ENCODE data around the gene MIER1.

MIER1 gene

DNA sequence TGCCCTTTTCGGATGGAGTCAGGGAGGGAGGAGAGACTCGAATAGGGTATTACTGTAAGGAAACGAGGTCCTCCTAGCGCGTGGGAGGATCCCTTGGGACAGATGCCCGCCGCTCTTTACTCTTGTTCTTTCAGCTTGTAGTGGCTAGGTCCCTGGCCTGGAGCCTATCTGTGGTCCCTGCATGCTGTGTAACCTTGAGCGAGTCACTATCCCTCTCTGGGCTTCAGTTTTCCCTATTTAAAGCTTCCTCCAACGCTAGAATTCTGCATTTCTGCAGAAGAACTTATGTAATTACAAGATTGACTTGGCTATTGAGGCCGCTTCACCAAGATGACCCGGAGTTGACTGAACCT lies 744 bp downstream of the MIER1 start:
- H3K4me1 ChIP-seq (ENCODE audit: control insufficient read depth, insufficient read depth, low read length): peaks cover 6% of the 10 kb centered on the region; the same call in 1 of the 2 replicates
- H3K27me3 ChIP-seq (ENCODE audit: control insufficient read depth, insufficient read depth, low read length): no peaks in the 10 kb centered on the region
- no peaks in the 10 kb centered on the region for H3K9me3 ChIP-seq (ENCODE audit: control insufficient read depth, insufficient read depth, low read length)
- peak overlapping the region; percentile 95 for H3K27ac ChIP-seq (ENCODE audit: low read depth, low read length)
- peak overlapping the region; percentile 91 for H3K4me3 ChIP-seq (ENCODE audit: low read depth, low read length)
- H3K9ac ChIP-seq (ENCODE audit: low read depth, low read length): peak overlapping the region; percentile 77
- H3K36me3 ChIP-seq (ENCODE audit: control insufficient read depth, insufficient read depth, low read length): 0 out of 2 replicates have a peak, but pooled peaks cover 4% of the 10 kb centered on the region

DNA sequence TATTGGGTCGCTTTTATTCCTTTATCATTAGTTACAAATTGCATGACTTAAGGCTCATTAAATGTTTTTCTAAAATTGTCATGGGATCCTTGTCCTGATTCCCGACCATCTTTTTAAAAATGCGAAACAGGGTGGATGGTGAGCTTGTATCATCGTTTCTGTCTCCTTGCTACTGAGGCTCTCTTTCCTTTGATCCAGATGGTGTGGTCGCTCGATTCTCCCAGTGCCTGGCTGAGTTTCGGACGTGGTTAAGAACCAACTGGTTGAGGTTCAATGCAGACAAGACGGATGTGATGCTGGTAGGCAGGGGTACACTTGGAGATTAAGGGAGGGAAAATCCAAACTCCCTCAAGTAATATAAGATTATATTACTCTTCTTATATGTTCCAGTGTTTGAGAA lies 1.2 kb downstream of the MIER1 start:
- H3K4me3 ChIP-seq (ENCODE audit: low read depth, low read length): peak overlapping the region; percentile 91
- no peaks in the 10 kb centered on the region for H3K9me3 ChIP-seq (ENCODE audit: control insufficient read depth, insufficient read depth, low read length)
- 0 out of 2 replicates have a peak, but pooled peaks cover 4% of the 10 kb centered on the region for H3K36me3 ChIP-seq (ENCODE audit: control insufficient read depth, insufficient read depth, low read length)
- peak overlapping the region; percentile 95 for H3K27ac ChIP-seq (ENCODE audit: low read depth, low read length)
- peak overlapping the region; percentile 77 for H3K9ac ChIP-seq (ENCODE audit: low read depth, low read length)
- peaks cover 6% of the 10 kb centered on the region; the same call in 1 of the 2 replicates for H3K4me1 ChIP-seq (ENCODE audit: control insufficient read depth, insufficient read depth, low read length)
- H3K27me3 ChIP-seq (ENCODE audit: control insufficient read depth, insufficient read depth, low read length): no peaks in the 10 kb centered on the region

DNA sequence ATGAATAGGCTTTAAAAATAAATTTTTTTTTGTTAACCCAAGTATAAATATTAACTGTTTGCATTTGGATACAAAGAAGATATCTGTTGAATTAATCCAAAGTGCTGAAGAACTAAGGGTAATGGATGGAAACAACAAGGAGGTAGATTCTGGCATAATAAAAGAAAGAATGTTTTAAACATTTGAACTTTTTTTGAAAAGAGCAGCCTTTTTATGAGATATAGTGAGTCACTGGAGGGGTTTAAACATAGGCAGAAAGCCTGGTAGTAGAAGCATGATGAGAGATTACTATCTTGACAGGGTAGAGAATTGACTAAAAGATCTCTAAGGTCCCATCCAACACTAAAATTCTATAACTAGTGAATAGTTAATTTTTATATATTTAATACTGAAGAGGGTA lies 2.7 kb downstream of the MIER1 start:
- H3K36me3 ChIP-seq (ENCODE audit: control insufficient read depth, insufficient read depth, low read length): 0 out of 2 replicates have a peak, but pooled peaks cover 4% of the 10 kb centered on the region
- H3K9me3 ChIP-seq (ENCODE audit: control insufficient read depth, insufficient read depth, low read length): no peaks in the 10 kb centered on the region
- no peak overlapping the region for H3K27ac ChIP-seq (ENCODE audit: low read depth, low read length)
- H3K4me3 ChIP-seq (ENCODE audit: low read depth, low read length): no peak overlapping the region
- no peaks in the 10 kb centered on the region for H3K27me3 ChIP-seq (ENCODE audit: control insufficient read depth, insufficient read depth, low read length)
- no peak overlapping the region for H3K9ac ChIP-seq (ENCODE audit: low read depth, low read length)
- H3K4me1 ChIP-seq (ENCODE audit: control insufficient read depth, insufficient read depth, low read length): peaks cover 12% of the 10 kb centered on the region; the same call in 1 of the 2 replicates

DNA sequence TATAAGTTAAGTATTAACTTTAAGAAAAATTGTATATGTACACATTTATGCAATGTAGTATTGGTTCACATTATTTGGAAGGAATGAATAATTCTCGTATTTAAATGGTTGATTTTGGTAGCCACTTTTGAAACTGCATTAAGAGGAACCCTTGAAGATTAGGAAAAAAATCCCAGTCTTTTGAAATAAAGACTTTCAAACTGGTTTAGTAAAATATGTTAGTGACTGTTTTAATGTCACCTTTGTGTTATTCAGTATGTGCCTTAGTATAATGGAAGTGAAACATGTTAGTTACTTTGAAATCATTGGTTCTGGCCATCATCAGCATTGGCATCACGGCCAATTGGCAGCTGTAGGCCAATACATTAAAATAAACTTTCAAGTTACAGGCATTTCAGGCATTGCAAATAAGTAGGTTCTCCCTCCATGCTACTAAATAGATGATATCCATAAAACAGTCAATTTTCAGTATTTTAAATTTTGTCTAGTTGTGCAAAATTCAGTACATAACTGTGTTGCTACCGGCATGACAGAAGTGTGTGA lies 4.4 kb downstream of the MIER1 start:
- 0 out of 2 replicates have a peak, but pooled peaks cover 4% of the 10 kb centered on the region for H3K36me3 ChIP-seq (ENCODE audit: control insufficient read depth, insufficient read depth, low read length)
- peak overlapping the region; percentile 92 for H3K4me3 ChIP-seq (ENCODE audit: low read depth, low read length)
- H3K4me1 ChIP-seq (ENCODE audit: control insufficient read depth, insufficient read depth, low read length): peaks cover 28% of the 10 kb centered on the region; the same call in 1 of the 2 replicates
- H3K27me3 ChIP-seq (ENCODE audit: control insufficient read depth, insufficient read depth, low read length): no peaks in the 10 kb centered on the region
- H3K9me3 ChIP-seq (ENCODE audit: control insufficient read depth, insufficient read depth, low read length): no peaks in the 10 kb centered on the region
- H3K27ac ChIP-seq (ENCODE audit: low read depth, low read length): no peak overlapping the region
- H3K9ac ChIP-seq (ENCODE audit: low read depth, low read length): no peak overlapping the region

DNA sequence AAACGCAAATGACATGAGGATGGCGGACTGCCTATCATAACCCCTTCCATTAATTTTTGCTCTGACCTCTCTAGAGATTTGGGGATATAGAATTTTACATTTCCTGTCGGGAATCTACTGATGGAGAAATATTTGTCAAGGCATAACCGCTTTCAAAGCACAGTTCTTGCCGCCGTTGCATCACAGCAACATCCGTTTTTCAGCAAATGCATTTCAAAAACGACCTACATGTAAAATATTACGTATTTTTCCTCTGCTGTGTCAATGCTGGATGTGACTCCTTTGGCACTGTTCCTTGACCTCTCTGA lies 4.9 kb downstream of the MIER1 start:
- Histone ChIP-seq H3K27me3 (ENCODE audit: control insufficient read depth, insufficient read depth, low read length) (no peaks in the 10 kb centered on the region), H3K27ac (ENCODE audit: low read depth, low read length) (no peak overlapping the region), H3K9ac (ENCODE audit: low read depth, low read length) (no peak overlapping the region), H3K36me3 (ENCODE audit: control insufficient read depth, insufficient read depth, low read length) (0 out of 2 replicates have a peak, but pooled peaks cover 4% of the 10 kb centered on the region), H3K9me3 (ENCODE audit: control insufficient read depth, insufficient read depth, low read length) (no peaks in the 10 kb centered on the region), H3K4me3 (ENCODE audit: low read depth, low read length) (peak overlapping the region; percentile 92), H3K4me1 (ENCODE audit: control insufficient read depth, insufficient read depth, low read length) (peaks cover 31% of the 10 kb centered on the region; the same call in 1 of the 2 replicates)

DNA sequence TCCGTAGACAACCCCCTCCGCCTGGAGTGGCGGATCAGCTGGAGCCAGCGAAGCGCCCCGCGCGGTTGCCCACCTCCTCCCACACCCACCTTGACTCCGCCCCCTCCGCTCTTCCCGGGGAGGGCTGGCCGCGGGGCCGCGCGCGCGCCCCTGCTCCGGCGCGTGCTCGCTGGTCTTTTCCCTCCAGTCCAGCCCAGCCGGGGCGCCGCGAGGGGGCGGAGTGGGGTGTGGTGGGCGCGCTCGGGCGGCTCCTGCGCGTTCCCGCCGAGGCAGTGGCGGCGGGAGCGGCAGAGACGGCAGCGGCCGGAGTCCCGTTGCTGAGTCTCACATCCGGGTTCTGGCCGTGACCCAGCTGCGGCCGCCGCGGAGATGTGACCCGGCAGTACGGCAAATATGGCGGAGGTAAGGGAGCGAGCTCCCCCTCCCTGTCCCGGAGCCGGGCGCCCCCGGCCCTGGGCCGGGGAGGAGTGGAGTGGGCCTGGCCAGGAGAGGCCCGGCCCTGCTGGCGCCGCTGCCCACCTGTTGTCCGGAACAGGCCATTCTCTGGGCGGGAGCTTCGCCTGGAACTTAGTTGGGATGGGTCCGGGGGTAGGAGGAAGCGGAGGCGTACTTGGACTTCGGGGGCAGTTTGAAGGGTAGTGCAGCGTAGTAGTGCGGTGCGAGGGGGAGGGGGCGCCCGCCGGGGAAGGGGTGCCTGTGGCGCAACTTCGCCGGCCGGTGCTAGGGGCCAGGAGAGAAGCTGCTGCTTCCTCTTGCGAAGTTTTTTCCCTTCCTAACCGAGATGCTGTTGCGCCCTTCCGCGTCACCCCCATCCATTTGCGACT lies 5.4 kb downstream of the MIER1 start:
- 0 out of 2 replicates have a peak, but pooled peaks cover 4% of the 10 kb centered on the region for H3K36me3 ChIP-seq (ENCODE audit: control insufficient read depth, insufficient read depth, low read length)
- H3K27ac ChIP-seq (ENCODE audit: low read depth, low read length): peak overlapping the region; percentile 98
- peak overlapping the region; percentile 74 for H3K9ac ChIP-seq (ENCODE audit: low read depth, low read length)
- peak overlapping the region; percentile 92 for H3K4me3 ChIP-seq (ENCODE audit: low read depth, low read length)
- H3K4me1 ChIP-seq (ENCODE audit: control insufficient read depth, insufficient read depth, low read length): peaks cover 31% of the 10 kb centered on the region; the same call in 1 of the 2 replicates
- H3K27me3 ChIP-seq (ENCODE audit: control insufficient read depth, insufficient read depth, low read length): no peaks in the 10 kb centered on the region
- no peaks in the 10 kb centered on the region for H3K9me3 ChIP-seq (ENCODE audit: control insufficient read depth, insufficient read depth, low read length)

DNA sequence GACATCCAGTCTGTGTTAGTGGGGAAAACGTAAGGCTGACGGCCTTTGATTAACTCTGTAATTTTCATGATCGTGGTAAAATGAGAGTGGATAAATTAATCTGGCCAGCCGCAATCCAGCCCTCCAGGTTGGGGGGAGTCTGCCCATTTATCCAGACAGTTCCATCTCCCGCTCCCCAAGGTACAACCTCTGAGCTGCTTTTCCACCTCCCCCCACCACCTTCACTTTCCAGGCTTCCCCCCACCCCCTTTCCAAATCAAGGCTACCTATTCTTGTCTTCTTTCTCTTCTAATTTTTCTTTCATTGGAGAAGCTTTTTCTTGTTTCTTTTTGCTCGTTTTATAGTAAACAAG lies 6.0 kb downstream of the MIER1 start:
- H3K9me3 ChIP-seq (ENCODE audit: control insufficient read depth, insufficient read depth, low read length): no peaks in the 10 kb centered on the region
- H3K4me1 ChIP-seq (ENCODE audit: control insufficient read depth, insufficient read depth, low read length): peaks cover 31% of the 10 kb centered on the region; the same call in 1 of the 2 replicates
- H3K4me3 ChIP-seq (ENCODE audit: low read depth, low read length): peak overlapping the region; percentile 92
- no peaks in the 10 kb centered on the region for H3K27me3 ChIP-seq (ENCODE audit: control insufficient read depth, insufficient read depth, low read length)
- H3K36me3 ChIP-seq (ENCODE audit: control insufficient read depth, insufficient read depth, low read length): 0 out of 2 replicates have a peak, but pooled peaks cover 4% of the 10 kb centered on the region
- H3K9ac ChIP-seq (ENCODE audit: low read depth, low read length): peak overlapping the region; percentile 74
- H3K27ac ChIP-seq (ENCODE audit: low read depth, low read length): peak overlapping the region; percentile 98

DNA sequence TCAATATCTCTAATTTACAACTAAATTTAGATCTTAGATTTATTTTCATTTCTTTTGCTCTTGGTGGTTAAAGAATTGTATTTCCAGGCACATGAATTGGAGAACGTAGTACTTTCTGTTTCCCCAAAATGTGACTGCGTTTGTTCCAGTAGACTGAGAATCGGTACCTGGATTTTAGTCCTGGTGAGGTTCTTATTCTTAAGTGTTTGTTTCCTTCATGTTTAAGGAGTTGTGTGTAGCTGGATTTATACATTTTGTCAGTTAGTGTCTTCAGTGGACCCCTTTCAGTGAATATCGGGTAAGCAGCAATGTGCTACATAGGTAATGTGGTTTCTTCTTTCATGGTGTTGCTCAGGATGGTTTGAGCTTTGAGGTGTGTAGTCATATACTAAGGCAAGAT lies 6.8 kb downstream of the MIER1 start:
- Histone ChIP-seq H3K36me3 (ENCODE audit: control insufficient read depth, insufficient read depth, low read length) (0 out of 2 replicates have a peak, but pooled peaks cover 4% of the 10 kb centered on the region), H3K27ac (ENCODE audit: low read depth, low read length) (peak overlapping the region; percentile 6), H3K9ac (ENCODE audit: low read depth, low read length) (peak overlapping the region; percentile 74), H3K4me3 (ENCODE audit: low read depth, low read length) (peak overlapping the region; percentile 92), H3K9me3 (ENCODE audit: control insufficient read depth, insufficient read depth, low read length) (no peaks in the 10 kb centered on the region), H3K27me3 (ENCODE audit: control insufficient read depth, insufficient read depth, low read length) (no peaks in the 10 kb centered on the region), H3K4me1 (ENCODE audit: control insufficient read depth, insufficient read depth, low read length) (peaks cover 31% of the 10 kb centered on the region; the same call in 1 of the 2 replicates)

DNA sequence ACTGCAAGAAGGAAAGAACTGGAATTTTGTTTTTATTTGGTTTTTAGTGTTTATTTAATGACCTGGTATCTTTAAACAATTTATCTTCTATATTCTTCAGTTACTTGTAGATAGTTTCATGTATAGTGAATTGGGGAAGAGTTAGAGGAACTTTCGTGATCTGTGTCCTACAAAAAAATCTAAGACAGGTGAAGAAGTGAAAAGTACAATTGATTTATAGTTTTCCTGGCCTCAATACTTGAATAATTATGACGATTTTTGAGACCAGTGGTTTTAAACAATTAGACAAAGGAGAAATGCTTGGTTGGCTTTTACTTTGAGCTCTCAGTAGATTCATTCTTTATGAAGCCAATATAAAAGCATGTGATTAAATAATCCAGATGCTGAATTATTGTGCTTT lies 7.5 kb downstream of the MIER1 start:
- Histone ChIP-seq H3K9ac (ENCODE audit: low read depth, low read length) (0 out of 2 replicates have a peak overlapping the region, but pooled peaks have one; percentile 3), H3K36me3 (ENCODE audit: control insufficient read depth, insufficient read depth, low read length) (0 out of 2 replicates have a peak, but pooled peaks cover 4% of the 10 kb centered on the region), H3K9me3 (ENCODE audit: control insufficient read depth, insufficient read depth, low read length) (no peaks in the 10 kb centered on the region), H3K27ac (ENCODE audit: low read depth, low read length) (no peak overlapping the region), H3K27me3 (ENCODE audit: control insufficient read depth, insufficient read depth, low read length) (no peaks in the 10 kb centered on the region), H3K4me3 (ENCODE audit: low read depth, low read length) (peak overlapping the region; percentile 92; the same call in 1 of the 2 replicates), H3K4me1 (ENCODE audit: control insufficient read depth, insufficient read depth, low read length) (peaks cover 31% of the 10 kb centered on the region; the same call in 1 of the 2 replicates)

DNA sequence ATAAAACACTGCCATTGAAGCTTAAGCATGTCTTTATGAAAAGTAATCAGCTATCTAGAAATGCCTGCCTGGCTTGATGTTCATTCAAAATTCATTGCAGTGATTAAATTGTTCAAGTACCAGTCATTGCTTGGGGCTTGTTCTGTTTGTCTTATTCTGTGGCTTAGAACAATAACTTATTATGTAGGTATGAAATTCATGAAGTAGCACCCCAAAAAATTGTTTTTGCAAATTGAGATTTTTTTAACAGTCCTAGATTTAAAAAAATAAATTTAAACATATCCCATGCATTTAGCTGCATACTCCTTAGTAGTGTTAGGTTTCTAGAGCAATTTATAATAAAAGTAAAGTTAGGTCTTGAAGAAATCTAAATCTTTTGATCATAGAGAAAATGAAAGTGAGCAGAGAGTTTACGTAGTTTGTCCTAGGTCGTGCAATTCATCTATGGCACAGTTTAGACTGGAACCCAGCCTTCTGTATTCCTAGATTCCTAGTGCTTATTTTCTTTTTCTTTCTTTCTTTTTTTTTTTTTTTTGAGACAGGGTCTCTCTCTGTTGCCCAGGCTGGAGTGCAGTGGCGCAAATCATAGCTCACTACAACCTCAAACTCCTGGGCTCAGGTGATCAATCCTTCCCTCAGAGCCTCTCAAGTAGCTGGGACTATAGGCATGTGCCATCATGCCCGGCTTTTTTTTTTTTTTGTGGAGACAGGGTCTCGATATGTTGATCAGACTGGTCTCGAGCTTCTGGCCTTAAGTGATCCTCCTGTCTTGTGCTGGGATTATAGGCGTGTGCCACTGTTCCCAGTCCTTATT lies 9.3 kb downstream of the MIER1 start:
- no peak overlapping the region for H3K27ac ChIP-seq (ENCODE audit: low read depth, low read length)
- H3K9me3 ChIP-seq (ENCODE audit: control insufficient read depth, insufficient read depth, low read length): no peaks in the 10 kb centered on the region
- H3K4me1 ChIP-seq (ENCODE audit: control insufficient read depth, insufficient read depth, low read length): peaks cover 33% of the 10 kb centered on the region; the same call in 1 of the 2 replicates
- no peaks in the 10 kb centered on the region for H3K36me3 ChIP-seq (ENCODE audit: control insufficient read depth, insufficient read depth, low read length)
- H3K4me3 ChIP-seq (ENCODE audit: low read depth, low read length): no peak overlapping the region
- no peaks in the 10 kb centered on the region for H3K27me3 ChIP-seq (ENCODE audit: control insufficient read depth, insufficient read depth, low read length)
- no peak overlapping the region for H3K9ac ChIP-seq (ENCODE audit: low read depth, low read length)
